ENCODE results near the gene RPL10.
A peak's percentile ranks its signal among the peaks of the same experiment; 100 is the strongest.

Gene RPL10

GRCh38 chrX:154436374-154436982, 38.3 kb downstream of the RPL10 start:
- TF ChIP-seq CTCF (conservative IDR thresholded peaks at IDR 0.05; ENCODE audit: low read depth, low read length): no peak
- DNase-seq (ENCODE audit: low read depth): no peak
- H3K4me3 ChIP-seq (ENCODE audit: low read depth, low read length): peak overlapping the region; percentile 72

- H3K4me3 ChIP-seq (ENCODE audit: low read depth, low read length): peak within 1 kb of the TSS; percentile 72
- no peak for DNase-seq (ENCODE audit: low read depth)
- no peak for TF ChIP-seq CTCF (conservative IDR thresholded peaks at IDR 0.05; ENCODE audit: low read depth, low read length)
Measured at GRCh38 chrX:154436983-154437752, 39.0 kb downstream of the RPL10 start, which contains the start of gene GDI1. Gene GDI1 (plus strand): TSS chrX:154437154. CDS start chrX:154437255, 101 bp downstream.

GRCh38 chrX:154437971-154438893, 40.1 kb downstream of the RPL10 start:
- H3K4me3 ChIP-seq (ENCODE audit: low read depth, low read length): peak overlapping the region; percentile 72

GRCh38 chrX:154439841-154440240, 41.7 kb downstream of the RPL10 start:
- no peak overlapping the region for H3K4me3 ChIP-seq (ENCODE audit: low read depth, low read length)
- no peak for TF ChIP-seq CTCF (conservative IDR thresholded peaks at IDR 0.05; ENCODE audit: low read depth, low read length)
- no peak for DNase-seq (ENCODE audit: low read depth)

More at GRCh38 chrX:154437971-154438893, 40.1 kb downstream of the RPL10 start:
- no peak for TF ChIP-seq CTCF (conservative IDR thresholded peaks at IDR 0.05; ENCODE audit: low read depth, low read length)
- no peak for DNase-seq (ENCODE audit: low read depth)

- no peak overlapping the region for H3K4me3 ChIP-seq (ENCODE audit: low read depth, low read length)
- DNase-seq (ENCODE audit: low read depth): no peak
- no peak for TF ChIP-seq CTCF (conservative IDR thresholded peaks at IDR 0.05; ENCODE audit: low read depth, low read length)
Measured at GRCh38 chrX:154440623-154441357, 42.6 kb downstream of the RPL10 start.

- TF ChIP-seq CTCF (conservative IDR thresholded peaks at IDR 0.05; ENCODE audit: low read depth, low read length): no peak
- no peak for DNase-seq (ENCODE audit: low read depth)
- H3K4me3 ChIP-seq (ENCODE audit: low read depth, low read length): no peak overlapping the region
Measured at GRCh38 chrX:154441564-154441963, 43.4 kb downstream of the RPL10 start.

All from choroid plexus epithelial cell (primary cell).